T-helper 1 cell treated with Interleukin-12 subunit alpha and Interleukin-12 subunit beta and Interleukin-4 antibody, amounts not matched to agents 30 μg/mL and 1 μg/mL, for 36 hours (primary cell): ENCODE measurements around the gene ANXA5.
"Not testable (repeated sequence)": the region's sequence is repeated elsewhere in the genome, so short reads cannot be mapped to it uniquely, and the experiment has no call there.

Source experiments
- H3K27ac Mint-ChIP-seq: one replicate; pipeline ENCODE4 v1.8.0; 2021; ENCODE audit warnings: mild to moderate bottlenecking, mixed read lengths
- H3K27me3 Mint-ChIP-seq: one replicate; pipeline ENCODE4 v1.8.0; 2021; ENCODE audit warnings: low read depth, mixed read lengths
- H3K36me3 Mint-ChIP-seq: one replicate; pipeline ENCODE4 v1.8.0; 2021; ENCODE audit warnings: low read depth, mixed read lengths
- H3K4me1 Mint-ChIP-seq: one replicate; pipeline ENCODE4 v1.8.0; 2021; ENCODE audit warnings: low read depth, mixed read lengths
- H3K4me3 Mint-ChIP-seq: one replicate; pipeline ENCODE4 v1.8.0; 2021; ENCODE audit warnings: mild to moderate bottlenecking, moderate library complexity, mixed read lengths
- H3K9me3 Mint-ChIP-seq: one replicate; pipeline ENCODE4 v1.8.0; 2021; ENCODE audit warnings: mixed read lengths

The ANXA5 gene

GRCh38 chr4:121696581-121697461, at the start of gene ANXA5:
TSS of gene ANXA5 (minus strand) at chr4:121696980. CDS start at chr4:121696589, 391 bp downstream.
- Mint-ChIP-seq H3K27me3 (peaks cover 41% of the 10 kb centered on the region), H3K4me3 (peak within 1 kb of the TSS; percentile 98), H3K9me3 (no peaks in the 10 kb centered on the region), H3K27ac (peak within 1 kb of the TSS; percentile 98), H3K4me1 (peaks cover 35% of the 10 kb centered on the region), H3K36me3 (peaks cover 20% of the 10 kb centered on the region)

GRCh38 chr4:121742794-121743193, 46.0 kb upstream of the ANXA5 start:
- no peak overlapping the region for H3K4me3 Mint-ChIP-seq
- no peaks in the 10 kb centered on the region for H3K4me1 Mint-ChIP-seq
- no peaks in the 10 kb centered on the region for H3K36me3 Mint-ChIP-seq
- H3K27ac Mint-ChIP-seq: no peak overlapping the region
- no peaks in the 10 kb centered on the region for H3K9me3 Mint-ChIP-seq
- peaks cover 4% of the 10 kb centered on the region for H3K27me3 Mint-ChIP-seq

GRCh38 chr4:121741751-121742150, 45.0 kb upstream of the ANXA5 start:
- peaks cover under 1% of the 10 kb centered on the region for H3K27me3 Mint-ChIP-seq

GRCh38 chr4:121740796-121741409, 44.1 kb upstream of the ANXA5 start:
- Mint-ChIP-seq H3K4me3 (no peak overlapping the region), H3K27ac (no peak overlapping the region), H3K27me3 (peaks cover 9% of the 10 kb centered on the region), H3K36me3 (no peaks in the 10 kb centered on the region), H3K4me1 (no peaks in the 10 kb centered on the region), H3K9me3 (no peaks in the 10 kb centered on the region)

More at GRCh38 chr4:121741751-121742150, 45.0 kb upstream of the ANXA5 start:
- H3K4me3 Mint-ChIP-seq: no peak overlapping the region
- no peaks in the 10 kb centered on the region for H3K36me3 Mint-ChIP-seq
- H3K4me1 Mint-ChIP-seq: no peaks in the 10 kb centered on the region
- H3K27ac Mint-ChIP-seq: no peak overlapping the region
- no peaks in the 10 kb centered on the region for H3K9me3 Mint-ChIP-seq

- Mint-ChIP-seq H3K27ac (no peak overlapping the region), H3K4me1 (no peaks in the 10 kb centered on the region), H3K4me3 (no peak overlapping the region), H3K9me3 (no peaks in the 10 kb centered on the region), H3K27me3 (peaks cover 20% of the 10 kb centered on the region), H3K36me3 (no peaks in the 10 kb centered on the region)
Measured at GRCh38 chr4:121739575-121739974, 42.8 kb upstream of the ANXA5 start.

GRCh38 chr4:121738780-121739535, 42.2 kb upstream of the ANXA5 start:
- H3K4me1 Mint-ChIP-seq: no peaks in the 10 kb centered on the region
- no peaks in the 10 kb centered on the region for H3K36me3 Mint-ChIP-seq
- no peak overlapping the region for H3K27ac Mint-ChIP-seq
- no peak overlapping the region for H3K4me3 Mint-ChIP-seq
- H3K27me3 Mint-ChIP-seq: peaks cover 22% of the 10 kb centered on the region
- H3K9me3 Mint-ChIP-seq: no peaks in the 10 kb centered on the region

- Mint-ChIP-seq H3K36me3 (no peaks in the 10 kb centered on the region), H3K4me1 (no peaks in the 10 kb centered on the region), H3K4me3 (no peak overlapping the region), H3K9me3 (no peaks in the 10 kb centered on the region), H3K27me3 (peaks cover 22% of the 10 kb centered on the region), H3K27ac (no peak overlapping the region)
Measured at GRCh38 chr4:121737846-121738554, 41.2 kb upstream of the ANXA5 start.

GRCh38 chr4:121736735-121737351, 40.1 kb upstream of the ANXA5 start:
- Mint-ChIP-seq H3K4me3 (no peak overlapping the region), H3K36me3 (no peaks in the 10 kb centered on the region), H3K27me3 (peaks cover 29% of the 10 kb centered on the region)

GRCh38 chr4:121734571-121734970, 37.8 kb upstream of the ANXA5 start:
- Mint-ChIP-seq H3K9me3 (no peaks in the 10 kb centered on the region), H3K27me3 (peaks cover 41% of the 10 kb centered on the region)

More at GRCh38 chr4:121736735-121737351, 40.1 kb upstream of the ANXA5 start:
- no peak overlapping the region for H3K27ac Mint-ChIP-seq
- H3K9me3 Mint-ChIP-seq: no peaks in the 10 kb centered on the region
- H3K4me1 Mint-ChIP-seq: no peaks in the 10 kb centered on the region

GRCh38 chr4:121733942-121734341, 37.2 kb upstream of the ANXA5 start:
- H3K4me1 Mint-ChIP-seq: no peaks in the 10 kb centered on the region
- H3K9me3 Mint-ChIP-seq: no peaks in the 10 kb centered on the region
- H3K27me3 Mint-ChIP-seq: peaks cover 41% of the 10 kb centered on the region
- H3K36me3 Mint-ChIP-seq: no peaks in the 10 kb centered on the region
- no peak overlapping the region for H3K4me3 Mint-ChIP-seq
- H3K27ac Mint-ChIP-seq: no peak overlapping the region

More at GRCh38 chr4:121734571-121734970, 37.8 kb upstream of the ANXA5 start:
- Mint-ChIP-seq H3K27ac (no peak overlapping the region), H3K36me3 (no peaks in the 10 kb centered on the region), H3K4me3 (no peak overlapping the region), H3K4me1 (no peaks in the 10 kb centered on the region)

- H3K9me3 Mint-ChIP-seq, H3K4me1 Mint-ChIP-seq, H3K36me3 Mint-ChIP-seq, H3K4me3 Mint-ChIP-seq, H3K27ac Mint-ChIP-seq: not testable (repeated sequence)
- peaks cover 23% of the 10 kb centered on the region for H3K27me3 Mint-ChIP-seq
Measured at GRCh38 chr4:121729753-121730152, 33.0 kb upstream of the ANXA5 start.

GRCh38 chr4:121728798-121729226, 32.0 kb upstream of the ANXA5 start:
- H3K27me3 Mint-ChIP-seq: peaks cover 19% of the 10 kb centered on the region
- H3K36me3 Mint-ChIP-seq: no peaks in the 10 kb centered on the region
- no peak overlapping the region for H3K4me3 Mint-ChIP-seq
- H3K9me3 Mint-ChIP-seq: no peaks in the 10 kb centered on the region
- H3K4me1 Mint-ChIP-seq: no peaks in the 10 kb centered on the region
- H3K27ac Mint-ChIP-seq: no peak overlapping the region

GRCh38 chr4:121728066-121728465, 31.3 kb upstream of the ANXA5 start:
- no peaks in the 10 kb centered on the region for H3K9me3 Mint-ChIP-seq
- no peak overlapping the region for H3K27ac Mint-ChIP-seq
- H3K36me3 Mint-ChIP-seq: no peaks in the 10 kb centered on the region
- peaks cover 19% of the 10 kb centered on the region for H3K27me3 Mint-ChIP-seq
- H3K4me3 Mint-ChIP-seq: no peak overlapping the region
- no peaks in the 10 kb centered on the region for H3K4me1 Mint-ChIP-seq
